Duodenal mucosa (tissue), 2 donors: Measurements from ENCODE around the gene RAD23B.

ENCODE experiments used
- H3K27ac ChIP-seq: one replicate; pipeline ENCODE4 v1.7.0; 2013; ENCODE audit warnings: low read depth, low read length
- H3K27me3 ChIP-seq, 2 donors: one replicate each; pipeline ENCODE4 v1.7.0; 2013; ENCODE audit warnings: low read length in 2 of 2, control low read depth in 1 of 2; ENCODE audit not compliant: insufficient read depth in 2 of 2, control insufficient read depth in 1 of 2
- H3K36me3 ChIP-seq, 2 donors: one replicate each; pipeline ENCODE4 v1.7.0; 2013; ENCODE audit warnings: low read length in 2 of 2, control low read depth in 1 of 2; ENCODE audit not compliant: insufficient read depth in 2 of 2, control insufficient read depth in 1 of 2
- H3K4me1 ChIP-seq, 2 donors: one replicate each; pipeline ENCODE4 v1.7.0; 2013; ENCODE audit warnings: low read length in 2 of 2, control low read depth in 1 of 2; ENCODE audit not compliant: insufficient read depth in 2 of 2, control insufficient read depth in 1 of 2
- H3K4me3 ChIP-seq, 2 donors: one replicate each; pipeline ENCODE4 v1.7.0; 2013; ENCODE audit warnings: low read length in 2 of 2, low read depth in 1 of 2
- H3K9ac ChIP-seq, 2 donors: one replicate each; pipeline ENCODE4 v1.7.0; 2013; ENCODE audit warnings: low read length in 2 of 2, low read depth in 1 of 2
- H3K9me3 ChIP-seq, 2 donors: one replicate each; pipeline ENCODE4 v1.7.0; 2013; ENCODE audit warnings: low read length in 2 of 2, control low read depth in 1 of 2; ENCODE audit not compliant: control insufficient read depth in 1 of 2

The RAD23B gene

DNA sequence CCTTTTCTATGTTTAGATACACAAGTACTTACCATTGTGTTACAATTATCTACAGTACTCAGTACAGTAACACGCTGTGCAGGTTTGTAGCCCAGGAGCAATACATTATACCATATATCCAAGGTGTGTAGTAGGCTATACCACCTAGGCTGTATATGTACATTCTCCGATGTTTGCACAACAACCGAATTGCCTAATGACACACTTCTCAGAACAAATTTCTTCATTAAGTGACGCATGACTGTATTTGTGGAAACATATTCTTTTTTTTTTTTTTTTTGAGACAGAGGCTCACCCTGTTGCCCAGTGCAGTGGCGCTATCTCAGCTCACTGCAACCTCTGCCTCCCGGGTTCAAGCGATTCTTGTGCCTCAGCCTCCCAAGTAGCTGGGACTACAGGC, 4.0 kb upstream of the RAD23B start:
- Histone ChIP-seq H3K36me3 (no peaks in the 10 kb centered on the region), H3K27ac (no peak overlapping the region)

DNA sequence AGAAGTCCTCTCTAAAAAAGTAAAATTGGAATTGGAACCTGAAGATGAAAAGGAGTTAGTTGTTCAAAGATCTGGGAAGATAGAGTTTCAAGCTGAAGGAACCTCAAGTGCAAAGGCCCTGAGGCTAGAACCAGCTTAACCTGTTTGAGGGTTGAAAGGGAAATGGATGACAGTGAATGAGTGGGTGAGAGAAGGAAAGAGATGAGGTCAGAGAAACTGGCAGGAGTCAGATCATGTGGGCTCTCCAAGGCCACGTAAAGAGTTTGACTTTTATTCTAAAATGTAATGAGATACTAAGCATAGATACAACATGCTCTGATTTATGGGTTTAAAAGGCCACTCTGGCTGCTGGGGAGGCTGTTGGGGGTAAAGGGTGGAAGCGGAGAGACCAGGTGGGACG, 2.5 kb upstream of the RAD23B start:
- Histone ChIP-seq H3K4me3 (no peak overlapping the region), H3K27ac (no peak overlapping the region), H3K9ac (no peak overlapping the region), H3K4me1 (peaks cover 16 to 19% of the 10 kb centered on the region in 2 donors), H3K27me3 (no peaks in the 10 kb centered on the region), H3K9me3 (no peaks in the 10 kb centered on the region), H3K36me3 (no peaks in the 10 kb centered on the region)

More for the DNA sequence above, 4.0 kb upstream of the RAD23B start:
- Histone ChIP-seq H3K9ac (no peak overlapping the region), H3K27me3 (no peaks in the 10 kb centered on the region), H3K9me3 (no peaks in the 10 kb centered on the region), H3K4me3 (no peak overlapping the region), H3K4me1 (peaks cover 7 to 8% of the 10 kb centered on the region in 2 donors)

GRCh38 chr9:107281184-107281583, 1.9 kb upstream of the RAD23B start:
- Histone ChIP-seq H3K4me1 (peaks cover 19 to 22% of the 10 kb centered on the region in 2 donors), H3K27ac (no peak overlapping the region), H3K4me3 (no peak overlapping the region), H3K9ac (no peak overlapping the region), H3K27me3 (no peaks in the 10 kb centered on the region), H3K9me3 (no peaks in the 10 kb centered on the region), H3K36me3 (no peaks in the 10 kb centered on the region)

DNA sequence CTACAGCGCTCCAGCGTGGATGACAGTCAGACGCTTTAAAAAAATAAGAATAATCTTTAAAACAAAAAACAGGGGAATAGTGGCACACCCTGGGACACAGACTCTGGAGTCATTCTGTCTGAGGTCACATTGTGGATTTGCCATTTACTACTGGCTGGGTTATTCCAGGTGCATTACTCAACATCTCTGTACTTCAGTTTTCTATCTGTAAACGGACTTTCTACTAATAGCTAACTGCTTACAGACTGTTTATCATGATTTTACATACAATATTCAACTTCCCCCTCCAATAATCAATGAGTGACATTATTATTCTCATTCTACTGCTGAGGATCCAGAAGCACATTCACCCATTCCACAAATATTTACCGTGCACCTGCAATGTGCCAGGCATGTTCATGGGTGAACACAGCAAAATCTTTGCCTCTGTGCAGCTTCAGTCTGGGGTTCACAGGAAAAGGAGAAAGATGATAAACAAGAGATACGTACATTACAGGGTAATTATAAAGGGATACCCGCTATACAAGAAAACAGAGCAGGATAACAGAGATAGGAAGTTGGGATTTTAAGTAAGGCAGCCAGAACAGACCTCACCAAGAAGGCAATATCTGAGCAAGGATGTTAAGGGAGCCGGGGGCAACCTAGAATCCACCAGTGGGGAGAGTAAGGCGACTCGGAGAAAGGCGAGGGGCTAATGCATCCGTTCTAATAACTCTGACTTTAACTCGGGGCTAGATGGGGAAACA, 984 bp upstream of the RAD23B start:
- peak overlapping the region; percentile 60 to 83 for H3K9ac ChIP-seq

DNA sequence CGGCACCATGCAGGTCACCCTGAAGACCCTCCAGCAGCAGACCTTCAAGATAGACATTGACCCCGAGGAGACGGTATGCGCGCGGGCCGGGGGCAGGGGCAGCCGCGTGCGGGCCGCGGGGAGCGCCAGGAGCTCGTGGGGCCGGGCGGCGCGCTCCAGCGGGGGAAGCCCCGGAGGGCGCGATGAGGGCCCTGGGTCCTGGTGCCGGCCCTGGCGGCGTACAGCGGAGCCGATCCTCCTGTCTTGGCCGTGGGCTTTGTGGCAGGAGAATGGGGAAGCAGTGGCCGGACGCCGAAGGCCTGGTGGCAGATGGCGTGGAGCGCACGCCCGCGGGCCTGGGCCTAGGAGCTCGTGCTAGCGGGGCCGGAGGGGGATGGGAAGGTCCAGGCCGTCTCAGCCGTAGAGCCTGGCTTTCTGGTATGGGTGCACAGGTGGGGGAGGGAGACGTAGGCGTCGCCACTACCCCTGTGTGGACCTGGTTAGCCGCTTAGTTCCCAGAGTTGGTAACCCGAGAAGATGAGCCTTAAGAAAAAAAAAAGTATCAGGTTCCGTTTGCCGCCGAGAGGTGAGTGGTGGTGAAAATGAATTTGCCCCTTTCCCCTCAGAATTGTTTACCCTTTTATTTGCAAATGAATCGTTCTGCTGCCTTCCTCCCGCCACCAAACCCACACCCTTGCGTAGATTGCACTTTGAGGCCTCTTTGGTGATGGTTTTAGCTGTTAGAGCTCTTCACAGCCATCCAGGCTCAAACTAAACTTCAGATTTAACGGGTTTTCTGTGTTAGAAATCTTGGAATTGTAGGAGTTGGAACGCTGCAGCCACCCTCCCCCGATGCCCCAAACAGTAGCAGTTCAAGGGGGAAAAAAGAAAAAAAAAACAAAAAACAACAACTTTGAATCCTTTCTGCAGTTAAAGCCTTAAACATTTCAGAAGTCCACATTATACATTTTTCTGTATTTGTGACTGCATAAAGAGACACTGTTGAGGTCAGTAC, 841 bp downstream of the RAD23B start:
- Histone ChIP-seq H3K9me3 (no peaks in the 10 kb centered on the region), H3K9ac (peak overlapping the region; percentile 82 to 93), H3K36me3 (no peaks in the 10 kb centered on the region), H3K27me3 (no peaks in the 10 kb centered on the region), H3K4me1 (peaks cover 19 to 32% of the 10 kb centered on the region in 2 donors), H3K4me3 (peak overlapping the region; percentile 86 to 96), H3K27ac (peak overlapping the region; percentile 96)

More for the DNA sequence above, 984 bp upstream of the RAD23B start:
- Histone ChIP-seq H3K4me1 (peaks cover 19 to 27% of the 10 kb centered on the region in 2 donors), H3K9me3 (no peaks in the 10 kb centered on the region), H3K36me3 (no peaks in the 10 kb centered on the region), H3K4me3 (peak overlapping the region; percentile 81 to 87), H3K27me3 (no peaks in the 10 kb centered on the region), H3K27ac (peak overlapping the region; percentile 58)

DNA sequence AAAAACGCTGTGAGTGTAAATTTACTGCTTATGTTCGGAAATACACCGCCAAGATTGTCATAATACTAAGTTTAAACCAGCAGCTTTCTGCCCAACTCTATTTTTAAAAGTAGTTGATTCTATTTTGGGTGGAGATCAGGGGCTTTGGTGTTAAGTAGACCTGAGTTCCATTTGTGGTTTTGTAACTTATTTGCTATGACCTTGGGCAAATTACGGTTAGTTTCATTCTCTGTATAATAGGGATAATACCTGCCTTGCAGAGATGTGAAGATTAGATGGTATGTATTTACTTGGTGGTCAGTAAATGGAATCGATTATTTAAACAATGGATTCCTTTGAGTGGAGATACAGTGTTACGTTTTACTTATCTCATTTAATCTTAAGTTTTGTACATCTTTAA, 1.6 kb downstream of the RAD23B start:
- Histone ChIP-seq H3K4me1 (peaks cover 19 to 33% of the 10 kb centered on the region in 2 donors), H3K36me3 (no peaks in the 10 kb centered on the region), H3K27me3 (no peaks in the 10 kb centered on the region), H3K9me3 (no peaks in the 10 kb centered on the region), H3K4me3 (peak overlapping the region; percentile 86 to 96), H3K27ac (peak overlapping the region; percentile 96), H3K9ac (peak overlapping the region; percentile 82 to 93)

DNA sequence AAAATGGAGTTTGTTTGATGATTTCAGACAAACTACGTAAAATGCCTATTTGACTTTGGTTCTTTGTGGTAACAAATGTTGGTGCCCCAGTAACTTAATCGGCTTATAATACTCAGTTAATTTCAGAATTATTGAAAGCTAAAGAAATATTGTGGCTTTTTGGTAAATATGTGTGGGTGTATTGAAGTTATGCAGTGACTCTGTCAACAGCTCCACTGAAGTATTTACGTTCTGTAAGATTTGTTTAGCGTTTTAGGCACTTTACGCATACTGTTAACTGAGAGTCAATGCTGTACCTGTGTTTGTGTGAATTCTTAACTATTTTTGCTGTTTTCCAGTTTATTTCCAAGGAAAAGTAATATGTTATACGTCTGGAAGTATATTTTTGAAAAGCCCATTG, 2.2 kb downstream of the RAD23B start:
- H3K27ac ChIP-seq = no peak overlapping the region

DNA sequence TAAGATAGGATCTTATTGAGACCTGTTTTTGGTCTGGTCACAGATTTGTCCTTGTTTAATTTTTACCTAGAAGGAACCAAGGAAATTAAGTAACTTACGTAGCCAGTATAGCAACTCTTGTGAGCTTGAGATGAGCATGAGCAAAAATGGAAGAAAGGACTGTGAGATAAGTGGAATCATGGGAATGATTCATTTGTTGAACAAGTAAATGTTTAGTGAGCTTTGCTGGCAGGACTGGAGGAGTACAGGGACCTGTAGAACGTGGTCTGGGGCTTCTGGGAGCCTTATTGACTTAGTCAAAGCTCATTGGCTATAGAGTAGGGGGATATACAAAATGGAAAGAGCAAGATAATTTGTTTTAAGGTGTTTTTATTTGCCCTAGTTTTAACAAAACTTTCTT, 3.0 kb downstream of the RAD23B start:
- H3K9me3 ChIP-seq = no peaks in the 10 kb centered on the region
- no peak overlapping the region for H3K9ac ChIP-seq
- H3K4me1 ChIP-seq = peaks cover 19 to 40% of the 10 kb centered on the region in 2 donors
- no peaks in the 10 kb centered on the region for H3K36me3 ChIP-seq
- H3K4me3 ChIP-seq = peak overlapping the region in 1 of 2 donors; percentile 6
- H3K27ac ChIP-seq = no peak overlapping the region
- H3K27me3 ChIP-seq = no peaks in the 10 kb centered on the region

More for the DNA sequence above, 2.2 kb downstream of the RAD23B start:
- H3K4me3 ChIP-seq = peak overlapping the region; percentile 86 to 96
- no peaks in the 10 kb centered on the region for H3K9me3 ChIP-seq
- H3K27me3 ChIP-seq = no peaks in the 10 kb centered on the region
- peaks cover 19 to 39% of the 10 kb centered on the region in 2 donors for H3K4me1 ChIP-seq
- no peaks in the 10 kb centered on the region for H3K36me3 ChIP-seq
- H3K9ac ChIP-seq = peak overlapping the region in 1 of 2 donors; percentile 93

DNA sequence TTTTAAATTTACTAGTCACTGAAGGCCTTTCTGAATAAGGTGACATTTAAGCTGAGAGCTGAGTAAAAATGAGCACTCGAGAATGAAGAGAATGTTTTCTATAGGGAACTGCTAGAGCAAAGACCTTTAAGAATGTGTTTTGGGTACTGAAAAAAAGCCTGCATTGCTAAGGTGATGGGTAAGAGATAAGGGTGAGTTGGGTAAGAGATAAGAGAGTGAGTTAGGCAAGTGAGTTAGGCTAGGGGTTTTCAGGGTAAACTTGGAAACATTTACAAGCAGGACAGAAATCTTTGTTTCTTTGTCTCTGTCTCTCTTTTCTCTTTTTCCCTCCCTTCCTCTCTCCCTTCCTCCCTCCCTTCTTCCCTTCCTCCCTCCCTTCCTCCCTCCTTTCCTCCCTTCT, 5.6 kb downstream of the RAD23B start:
- Histone ChIP-seq H3K4me1 (peaks cover 13 to 40% of the 10 kb centered on the region in 2 donors), H3K9me3 (no peaks in the 10 kb centered on the region), H3K4me3 (no peak overlapping the region), H3K36me3 (no peaks in the 10 kb centered on the region), H3K27me3 (no peaks in the 10 kb centered on the region), H3K27ac (no peak overlapping the region), H3K9ac (no peak overlapping the region)

DNA sequence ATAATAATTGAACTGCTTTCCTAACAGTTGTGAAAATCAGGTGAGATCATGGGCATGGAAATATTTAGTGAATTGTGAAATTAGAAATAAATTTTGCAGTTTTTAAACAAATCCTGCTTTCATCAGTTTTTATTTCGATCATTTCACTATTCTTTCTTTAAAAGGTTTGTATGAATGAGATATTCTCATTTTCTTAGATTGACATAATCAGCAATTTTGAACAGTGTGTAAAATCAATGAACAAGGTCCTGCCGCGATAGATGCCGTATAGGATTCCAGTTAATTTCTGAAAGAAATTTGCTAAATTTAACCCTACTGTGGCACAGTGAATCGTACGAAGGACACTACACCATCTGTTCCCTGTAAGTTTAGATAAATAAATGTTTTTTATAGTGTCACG, 7.5 kb downstream of the RAD23B start:
- no peaks in the 10 kb centered on the region for H3K27me3 ChIP-seq
- H3K9ac ChIP-seq = no peak overlapping the region
- H3K27ac ChIP-seq = no peak overlapping the region
- no peak overlapping the region for H3K4me3 ChIP-seq
- no peaks in the 10 kb centered on the region for H3K36me3 ChIP-seq
- no peaks in the 10 kb centered on the region for H3K9me3 ChIP-seq
- H3K4me1 ChIP-seq = peaks cover 4 to 44% of the 10 kb centered on the region in 2 donors
